Keratinocyte (primary cell): ENCODE measurements around the gene GNA15.

Source experiments
- CTCF ChIP-seq, 3 experiments: IDR thresholded peaks in 1 of 3; conservative IDR thresholded peaks in 1 of 3; optimal IDR thresholded peaks in 1 of 3; 2 replicates in 2 of 3; 3 replicates in 1 of 3; pipeline versions ENCODE3 to v1.5.1; 2011; ENCODE audit warnings: low read length in 3 of 3, mild to moderate bottlenecking in 3 of 3, moderate library complexity in 2 of 3, control low read depth in 1 of 3, inconsistent platforms in 1 of 3; ENCODE audit not compliant: insufficient read depth in 2 of 3; ENCODE audit errors: extremely low read depth in 1 of 3
- EZH2 ChIP-seq: IDR thresholded peaks from one replicate; pipeline ENCODE4 v1.6.1; 2012; ENCODE audit warnings: inconsistent platforms, mild to moderate bottlenecking, low read length, moderate library complexity

- TF ChIP-seq CTCF (optimal IDR thresholded peaks at IDR 0.05 in 1 of 3, IDR thresholded peaks at IDR 0.05 in 1 of 3, conservative IDR thresholded peaks at IDR 0.05 in 1 of 3; ENCODE audit: extremely low read depth in 1 of 3, insufficient read depth in 2 of 3, low read length in 3 of 3) = peak; percentile 89 to 94 (median 89)
- no peak for TF ChIP-seq EZH2
Observed at GRCh38 chr19:3108775-3109174, 27.1 kb upstream of the GNA15 start.
